ENCODE measurements around the gene NAGA. TPM values are rescaled to one million over a fixed set of nuclear protein-coding genes. Genes with fewer than 3 reads are reported as not detected.

Gene NAGA
- total and polyA plus RNA-seq, 9 of the 15 experiments (the other 6 are each of a cell fraction or from before 2014, with no cell fraction given): 6.5 to 20.6 (median 17.4) TPM

GRCh38 chr22:42079319-42080251, 9.0 kb upstream of the NAGA start, which contains the start of gene SMDT1:
TSS of gene SMDT1 (plus strand) at chr22:42079700. CDS start at chr22:42079769, 69 bp downstream.
- ATAC-seq (peak; percentile 96), DNase-seq (ENCODE audit: extremely low read depth in 1 of 4, low spot score in 3 of 4) (peak; percentile 89 to 98 (median 94)), FAIRE-seq (peak; percentile 98)
- H3K4me2 ChIP-seq (ENCODE audit: insufficient read depth, low read length): peak within 1 kb of the TSS; percentile 93
- peaks cover 11 to 18% of the 10 kb centered on the region in 2 experiments for H3K4me1 ChIP-seq (replicated peaks in 1 of 2; ENCODE audit: control insufficient read depth in 2 of 2, insufficient read depth in 2 of 2, low read length in 2 of 2)
- peaks cover 24% of the 10 kb centered on the region; the same call in 2 of the 3 replicates for H3K36me3 ChIP-seq (ENCODE audit: control insufficient read depth, insufficient read depth, low read length)
- no peaks in the 10 kb centered on the region for H3K9me1 ChIP-seq (ENCODE audit: control insufficient read depth, insufficient read depth, low read length)
- BruUV-seq (replicated peaks): TSS peak; percentile 67
- H3K27me3 ChIP-seq (ENCODE audit: control insufficient read depth in 2 of 2, insufficient read depth in 2 of 2, low read length in 2 of 2): no peaks in the 10 kb centered on the region
- WGBS (ENCODE audit: insufficient coverage, low coverage, missing lambda C conversion rate): under 1% methylated on average over 57 of the region's 71 CpGs
- peak within 1 kb of the TSS; percentile 59 for H3K4me3 ChIP-seq
- peak within 1 kb of the TSS; percentile 91 to 96 for H3K9ac ChIP-seq (ENCODE audit: insufficient read depth in 1 of 2, low read depth in 2 of 2, low read length in 2 of 2)
- peaks cover 15% of the 10 kb centered on the region for H3K79me2 ChIP-seq (ENCODE audit: control insufficient read depth, insufficient read depth, low read length)
- H2AFZ ChIP-seq (ENCODE audit: low read depth, low read length): peak within 1 kb of the TSS; percentile 96
- H3K9me3 ChIP-seq (replicated peaks; ENCODE audit: control insufficient read depth, insufficient read depth, low read depth, low read length): no peaks in the 10 kb centered on the region
- ChIA-PET POLR2A (interaction anchor here (1.2 to 3.8 kb wide), 3 partner anchors 10 to 536 kb away, joined by 5 to 43 read pairs (median 5); partner anchors contain the start of genes NDUFA6 and POLDIP3), CTCF (ENCODE audit: low intra/inter-chr PET ratio) (no interaction called here)
- intact Hi-C loops (cut with micrococcal nuclease) (loop anchor here (10.0 kb wide), 1 partner anchor 115 kb away; the partner anchor contains the start of gene SEPTIN3), in situ Hi-C loops (cut with MboI) (no loop called here)
- peak within 1 kb of the TSS; percentile 95 for H3K27ac ChIP-seq (ENCODE audit: extremely low read depth, low read depth, low read length)
- H4K20me1 ChIP-seq (replicated peaks; ENCODE audit: control insufficient read depth, insufficient read depth, low read length): no peaks in the 10 kb centered on the region
- no peak for TF ChIP-seq POLR3G (IDR thresholded peaks at IDR 0.05; ENCODE audit: extremely low read depth, insufficient read length, insufficient replicate concordance)
- 0 out of 6 replicates have a peak, but pooled peaks of 1 of the 3 experiments have one; percentile 42 for TF ChIP-seq ZBTB11 (CRISPR knock-in tag; IDR thresholded peaks at IDR 0.05)
- 0 out of 2 replicates have a peak, but pooled peaks have one; percentile 35 for TF ChIP-seq TCF7 (IDR thresholded peaks at IDR 0.05; ENCODE audit: borderline replicate concordance)
- no peak for TF ChIP-seq MTA1 (IDR thresholded peaks at IDR 0.05; ENCODE audit: borderline replicate concordance)
- no peak; the same call in 1 of the 2 replicates for TF ChIP-seq STAT6 (CRISPR knock-in tag; IDR thresholded peaks at IDR 0.05)
- TF ChIP-seq MCM5 (IDR thresholded peaks at IDR 0.05; ENCODE audit: low read depth): no peak
- TF ChIP-seq ZNF165 (CRISPR knock-in tag; IDR thresholded peaks at IDR 0.05; ENCODE audit: borderline replicate concordance): no peak

All from K562 (cell line).